Common myeloid progenitor, CD34-positive (primary cell): Measurements from ENCODE around the gene DIP2A.
A peak's percentile ranks its signal among the peaks of the same experiment; 100 is the strongest.

ENCODE experiments used
- CTCF ChIA-PET: fragments of 350-600 bp; sonication (Branson Sonifier 250); formaldehyde crosslinking; loops from one replicate; lab custom pipeline; 2021; ENCODE audit warnings: antibody characterized with exemption; lab: Charles Lee
- POLR2A ChIA-PET: fragments of 350-600 bp; sonication (Branson Sonifier 250); formaldehyde crosslinking; loops from one replicate; lab custom pipeline; 2021; ENCODE audit warnings: antibody characterized with exemption; lab: Charles Lee
- DNase-seq, 3 donors: peaks; one replicate each; pipeline versions ENCODE4 v3.0.0 to v3.0.0-alpha.2; 2013
- H3K27ac ChIP-seq, 2 experiments: 1 replicate in 1 of 2; 2 replicates in 1 of 2; pipeline ENCODE4 v1.7.0; 2013; ENCODE audit warnings: inconsistent platforms in 2 of 2, low read length in 2 of 2, mild to moderate bottlenecking in 2 of 2, low read depth in 1 of 2, moderate library complexity in 1 of 2; ENCODE audit not compliant: severe bottlenecking in 2 of 2, insufficient read depth in 1 of 2, poor library complexity in 1 of 2
- H3K27me3 ChIP-seq, 5 experiments: replicated peaks in 2 of 5; 1 replicate in 3 of 5; 2 replicates in 2 of 5; pipeline versions ENCODE4 v1.6.1 to v1.7.0; 2013; ENCODE audit warnings: low read length in 4 of 5, mild to moderate bottlenecking in 2 of 5, moderate library complexity in 2 of 5, inconsistent platforms in 1 of 5; ENCODE audit not compliant: insufficient read depth in 5 of 5, control insufficient read depth in 4 of 5
- H3K36me3 ChIP-seq, 4 experiments: 1 replicate in 2 of 4; 2 replicates in 2 of 4; pipeline versions ENCODE4 v1.6.1 to v1.7.0; 2013; ENCODE audit warnings: low read length in 3 of 4, control low read depth in 1 of 4, mild to moderate bottlenecking in 1 of 4; ENCODE audit not compliant: control insufficient read depth in 4 of 4, insufficient read depth in 4 of 4
- H3K4me1 ChIP-seq, 4 experiments: 1 replicate in 3 of 4; 2 replicates in 1 of 4; pipeline versions ENCODE4 v1.6.1 to v1.7.1; 2013; ENCODE audit warnings: low read length in 3 of 4, mild to moderate bottlenecking in 3 of 4, control low read depth in 1 of 4, inconsistent platforms in 1 of 4, moderate library complexity in 1 of 4; ENCODE audit not compliant: control insufficient read depth in 4 of 4, insufficient read depth in 4 of 4; ENCODE audit errors: control extremely low read depth in 1 of 4
- H3K4me3 ChIP-seq, 7 experiments: 1 replicate in 4 of 7; 2 replicates in 3 of 7; pipeline versions ENCODE4 v1.5.1 to v1.7.0; 2013; ENCODE audit warnings: mild to moderate bottlenecking in 7 of 7, low read length in 6 of 7, moderate library complexity in 6 of 7, inconsistent platforms in 2 of 7, low read depth in 2 of 7, control low read depth in 1 of 7; ENCODE audit not compliant: insufficient read depth in 4 of 7, control insufficient read depth in 1 of 7; ENCODE audit errors: extremely low read depth in 1 of 7
- H3K9me3 ChIP-seq, 5 experiments: 1 replicate in 4 of 5; 2 replicates in 1 of 5; pipeline versions ENCODE4 v1.6.1 to v1.7.1; 2013; ENCODE audit warnings: low read length in 4 of 5, mild to moderate bottlenecking in 2 of 5, inconsistent platforms in 1 of 5, low read depth in 1 of 5, moderate library complexity in 1 of 5; ENCODE audit not compliant: control insufficient read depth in 4 of 5, insufficient read depth in 2 of 5; ENCODE audit errors: control extremely low read depth in 1 of 5
- WGBS: methylation state at CpG from one replicate; pipeline ENCODE4 v1.1.5; 2013; ENCODE audit not compliant: insufficient coverage; 5-methylcytosine and 5-hydroxymethylcytosine counted together

DIP2A gene

DNA sequence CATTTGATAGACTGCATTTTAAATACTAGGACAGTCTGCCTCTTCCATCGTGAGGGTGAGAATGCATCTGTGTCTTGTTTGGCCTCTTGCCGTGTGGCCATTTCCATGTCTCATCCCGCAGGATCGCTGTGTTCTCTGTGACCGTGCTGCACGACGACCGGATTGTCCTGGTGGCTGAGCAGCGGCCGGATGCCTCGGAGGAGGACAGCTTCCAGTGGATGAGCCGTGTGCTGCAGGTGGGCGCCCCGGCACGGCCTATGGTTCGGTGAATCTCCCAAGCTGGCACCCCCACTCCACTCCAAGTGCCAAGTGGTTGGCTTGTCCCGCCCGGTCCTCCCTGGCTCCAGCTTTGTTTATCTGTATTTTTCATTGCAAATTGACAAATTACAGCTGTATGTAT lies 91.0 kb downstream of the DIP2A start:
- ChIA-PET CTCF (interaction anchor here (1.2 kb wide), 1 partner anchor 90 kb away, joined by 5 read pairs; no protein-coding TSS in a partner anchor), POLR2A (no interaction called here)
- Histone ChIP-seq H3K4me1 (peaks cover 7 to 34% (median 24%) of the 10 kb centered on the region in 4 experiments), H3K4me3 (no peak overlapping the region), H3K36me3 (peaks cover 4 to 62% (median 50%) of the 10 kb centered on the region in 4 experiments), H3K9me3 (peaks cover 0 to 9% (median 5%) of the 10 kb centered on the region in 5 experiments), H3K27ac (no peak overlapping the region), H3K27me3 (no peaks in the 10 kb centered on the region)
- 98% methylated on average over 16 of the region's 18 CpGs for WGBS
- no peak for DNase-seq

- ChIA-PET CTCF (interaction anchor here (1.2 to 1.3 kb wide), 2 partner anchors 89 to 105 kb away, joined by 3 to 5 read pairs; no protein-coding TSS in a partner anchor), POLR2A (no interaction called here)
- Histone ChIP-seq H3K27ac (no peak overlapping the region), H3K36me3 (peaks cover 4 to 62% (median 49%) of the 10 kb centered on the region in 4 experiments), H3K4me1 (peaks cover 7 to 34% (median 24%) of the 10 kb centered on the region in 4 experiments), H3K27me3 (no peaks in the 10 kb centered on the region), H3K9me3 (peaks cover 0 to 9% (median 5%) of the 10 kb centered on the region in 5 experiments), H3K4me3 (no peak overlapping the region)
- peak in 1 of 3 donors; percentile 6 for DNase-seq
- WGBS: 84% methylated on average over 11 of the region's 12 CpGs
These were observed 91.6 kb downstream of the DIP2A start for GRCh38 chr21:46550116-46550941.

DNA sequence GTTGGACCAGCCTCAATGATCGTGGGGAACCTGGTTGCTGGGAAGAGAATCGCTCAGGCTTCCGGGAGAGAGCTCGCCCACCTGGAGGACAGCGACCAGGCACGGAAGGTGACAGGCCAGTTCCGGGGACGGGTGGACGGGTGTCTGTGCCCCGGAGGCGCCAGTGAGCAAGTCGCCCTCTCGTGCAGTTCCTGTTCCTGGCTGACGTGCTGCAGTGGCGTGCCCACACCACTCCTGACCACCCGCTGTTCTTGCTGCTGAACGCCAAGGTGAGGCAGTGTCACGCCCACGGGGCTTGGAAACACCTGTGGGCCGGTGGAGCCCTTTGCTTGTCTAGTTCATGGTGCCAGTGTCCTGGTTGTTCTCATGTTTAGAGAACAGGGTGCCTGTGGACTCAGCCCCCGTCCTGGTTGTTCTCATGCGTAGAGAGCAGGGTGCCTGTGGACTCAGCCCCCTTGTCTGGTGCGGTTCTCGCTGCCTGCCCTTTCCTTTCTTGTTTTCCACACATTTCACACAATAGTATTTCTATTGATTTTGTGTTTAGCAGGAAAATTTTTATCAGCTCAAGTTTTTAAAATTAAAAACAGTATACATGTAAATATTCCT lies 93.0 kb downstream of the DIP2A start:
- peak; percentile 31 to 75 (median 62) for DNase-seq
- ChIA-PET CTCF (interaction anchor here (0.7 to 2.4 kb wide), 15 partner anchors 11 to 104 kb away, joined by 3 to 27 read pairs (median 3); partner anchors contain the start of gene PRMT2), POLR2A (no interaction called here)
- H3K9me3 ChIP-seq: peaks cover 0 to 9% (median 5%) of the 10 kb centered on the region in 5 experiments
- H3K36me3 ChIP-seq: peaks cover 0 to 60% (median 43%) of the 10 kb centered on the region in 4 experiments
- H3K4me1 ChIP-seq: peaks cover 7 to 34% (median 24%) of the 10 kb centered on the region in 4 experiments
- WGBS: 22% methylated on average over 19 of the region's 24 CpGs
- H3K27ac ChIP-seq: peak overlapping the region; percentile 34 to 79
- H3K27me3 ChIP-seq: no peaks in the 10 kb centered on the region
- peak overlapping the region in 5 of 7 experiments; percentile 51 to 77 (median 60) for H3K4me3 ChIP-seq

DNA sequence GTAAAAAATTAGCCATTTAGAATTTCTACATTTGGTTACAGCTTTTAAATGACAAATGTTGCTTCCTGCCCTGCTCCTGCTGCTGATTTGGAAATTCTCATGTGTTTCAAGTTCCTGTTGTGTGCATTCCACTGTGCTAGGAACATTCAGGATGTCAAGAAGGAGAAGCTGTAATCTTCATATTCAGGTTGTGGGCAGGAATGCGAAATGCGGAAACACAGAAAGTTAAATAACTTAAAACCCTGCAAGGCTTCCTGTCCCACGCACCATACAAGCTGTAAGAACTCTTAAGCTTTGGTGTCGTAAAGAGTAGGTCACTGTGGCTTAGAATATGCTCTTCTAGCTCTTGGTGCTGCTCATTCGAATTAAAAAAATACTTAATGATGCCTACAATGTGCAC lies 93.6 kb downstream of the DIP2A start:
- peaks cover 0 to 61% (median 43%) of the 10 kb centered on the region in 4 experiments for H3K36me3 ChIP-seq
- POLR2A ChIA-PET: interaction anchor here (0.6 kb wide), 1 partner anchor 83 kb away, joined by 5 read pairs; the partner anchor contains the start of gene PRMT2
- 0% methylated on average over 3 of the region's 5 CpGs for WGBS

GRCh38 chr21:46552865-46553379 lies 94.2 kb downstream of the DIP2A start:
- POLR2A ChIA-PET: interaction anchor here (0.6 kb wide), 2 partner anchors 82 to 83 kb away, joined by 3 to 5 read pairs; partner anchors contain the start of gene PRMT2
- H3K36me3 ChIP-seq: peaks cover 0 to 61% (median 45%) of the 10 kb centered on the region in 4 experiments
- CTCF ChIA-PET: interaction anchor here (0.9 to 2.4 kb wide), 7 partner anchors 16 to 100 kb away, joined by 3 to 27 read pairs (median 3); partner anchors contain the start of gene PRMT2
- peak overlapping the region in 4 of 7 experiments; percentile 33 to 77 (median 54) for H3K4me3 ChIP-seq
- H3K27me3 ChIP-seq: no peaks in the 10 kb centered on the region
- H3K27ac ChIP-seq: peak overlapping the region; percentile 34 to 79
- 92% methylated on average over 5 of the region's 5 CpGs for WGBS
- DNase-seq: no peak
- peaks cover 0 to 7% (median 4%) of the 10 kb centered on the region in 5 experiments for H3K9me3 ChIP-seq
- H3K4me1 ChIP-seq: peaks cover 7 to 34% (median 24%) of the 10 kb centered on the region in 4 experiments

More for the DNA sequence above, 93.6 kb downstream of the DIP2A start:
- H3K27me3 ChIP-seq: no peaks in the 10 kb centered on the region
- H3K9me3 ChIP-seq: peaks cover 0 to 9% (median 5%) of the 10 kb centered on the region in 5 experiments
- H3K4me1 ChIP-seq: peaks cover 7 to 34% (median 24%) of the 10 kb centered on the region in 4 experiments
- peak; percentile 47 to 86 (median 80) for DNase-seq
- CTCF ChIA-PET: interaction anchor here (0.7 to 2.4 kb wide), 11 partner anchors 11 to 101 kb away, joined by 3 to 27 read pairs (median 3); partner anchors contain the start of gene PRMT2
- H3K27ac ChIP-seq: peak overlapping the region; percentile 34 to 79
- peak overlapping the region in 6 of 7 experiments; percentile 33 to 77 (median 54) for H3K4me3 ChIP-seq

DNA sequence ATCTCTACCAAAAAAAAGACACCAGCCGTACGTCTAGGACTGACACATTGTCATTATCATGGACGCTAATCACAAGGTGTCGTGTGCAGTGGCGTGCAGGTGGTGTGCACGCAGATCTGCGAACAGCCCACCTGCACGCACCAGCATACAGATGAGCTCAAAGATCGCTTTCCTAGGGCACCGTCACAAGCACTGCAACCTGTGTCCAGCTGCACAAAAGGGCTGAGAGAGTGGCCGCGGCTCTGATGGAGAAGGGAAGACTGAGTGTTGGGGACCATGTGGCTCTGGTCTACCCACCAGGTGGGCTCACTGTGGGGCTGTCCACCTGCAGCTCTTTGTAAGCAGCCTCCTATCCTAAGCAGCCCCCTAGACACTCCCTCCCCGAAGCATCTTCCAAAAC lies 95.3 kb downstream of the DIP2A start:
- WGBS: 94% methylated on average over 11 of the region's 13 CpGs
- H3K27me3 ChIP-seq: no peaks in the 10 kb centered on the region

More for the DNA sequence above, 95.3 kb downstream of the DIP2A start:
- H3K36me3 ChIP-seq: peaks cover 0 to 56% (median 40%) of the 10 kb centered on the region in 4 experiments
- H3K4me3 ChIP-seq: no peak overlapping the region
- POLR2A ChIA-PET: no interaction called here
- no peak for DNase-seq
- H3K4me1 ChIP-seq: peaks cover 7 to 34% (median 24%) of the 10 kb centered on the region in 4 experiments
- CTCF ChIA-PET: interaction anchor here (0.6 to 1.3 kb wide), 3 partner anchors 80 to 86 kb away, joined by 3 to 4 read pairs (median 3); no protein-coding TSS in a partner anchor
- no peaks in the 10 kb centered on the region for H3K9me3 ChIP-seq
- H3K27ac ChIP-seq: no peak overlapping the region
